Thoracic aorta (tissue), 2 donors: ENCODE data around the gene CACNA1G. TPM values are rescaled to one million over a fixed set of nuclear protein-coding genes. Genes with fewer than 3 reads are reported as not detected.

Source experiments
- ATAC-seq: fragments of 150-250 bp; one replicate; pipeline ENCODE4 v1.8.0; 2017; ENCODE audit warnings: low read depth; ENCODE audit not compliant: insufficient number of reproducible peaks, low FRiP score
- DNase-seq: peaks from one replicate; pipeline ENCODE4 v3.0.0-alpha.2; 2020; ENCODE audit warnings: low spot score
- H3K27ac ChIP-seq, 2 donors: fragments of 200-600 bp; sonication (generic); 1 replicate in 1 of 2; 2 replicates in 1 of 2; pipeline ENCODE4 v1.5.1; 2016; ENCODE audit warnings: mild to moderate bottlenecking in 2 of 2, moderate library complexity in 2 of 2
- H3K27me3 ChIP-seq: fragments of 200-600 bp; sonication (generic); replicated peaks from 2 replicates; pipeline ENCODE4 v1.6.0; 2016; ENCODE audit warnings: mild to moderate bottlenecking; ENCODE audit not compliant: insufficient read depth
- H3K36me3 ChIP-seq: fragments of 200-600 bp; sonication (generic); one replicate; pipeline ENCODE4 v1.5.1; 2016
- H3K4me1 ChIP-seq, 2 donors: fragments of 200-600 bp; sonication (generic); 1 replicate in 1 of 2; 2 replicates in 1 of 2; pipeline versions ENCODE4 v1.5.1 to v1.6.0; 2016; ENCODE audit warnings: low read depth in 2 of 2, mild to moderate bottlenecking in 1 of 2; ENCODE audit not compliant: control insufficient read depth in 1 of 2
- H3K4me3 ChIP-seq: fragments of 200-600 bp; sonication (generic); 2 replicates; pipeline ENCODE4 v1.5.1; 2016; ENCODE audit warnings: mild to moderate bottlenecking
- H3K9me3 ChIP-seq: fragments of 200-600 bp; sonication (generic); 2 replicates; pipeline ENCODE4 v1.5.1; 2016
- CTCF ChIP-seq: fragments of 200-600 bp; sonication (generic); IDR thresholded peaks from one replicate; pipeline ENCODE4 v1.5.1; 2019; ENCODE audit warnings: antibody characterized with exemption
- total RNA-seq, 2 donors: library from RNA; depleted of rRNA; stranded (reverse); fragments of >200 nt; gene quantifications; one replicate each; pipeline versions ENCODE4 v1.1.0 to v1.2.3, GENCODE V29; 2016

The CACNA1G gene
- 1 to 10 TPM in 1 of 2 donors, under 1 TPM in 1; 0.27 to 2.3 TPM for total RNA-seq

- H3K4me3 ChIP-seq: peak within 1 kb of the TSS; percentile 75
- TF ChIP-seq CTCF: no peak
- peaks cover 27 to 45% of the 10 kb centered on the region in 2 donors for H3K4me1 ChIP-seq
- ATAC-seq: peak; percentile 39
- H3K27ac ChIP-seq: no peak within 1 kb of the TSS
- peaks cover 5% of the 10 kb centered on the region for H3K27me3 ChIP-seq
- DNase-seq: peak; percentile 69
- peaks cover 8% of the 10 kb centered on the region for H3K36me3 ChIP-seq
- H3K9me3 ChIP-seq: no peaks in the 10 kb centered on the region
Measured at GRCh38 chr17:50560185-50560824, at the start of gene CACNA1G. CACNA1G (plus strand) TSS chr17:50560715; CDS start chr17:50561460, 745 bp downstream.

- TF ChIP-seq CTCF: no peak
- Histone ChIP-seq H3K36me3 (no peaks in the 10 kb centered on the region), H3K4me3 (no peak overlapping the region), H3K4me1 (peaks cover 6 to 14% of the 10 kb centered on the region in 2 donors), H3K27ac (no peak overlapping the region), H3K27me3 (no peaks in the 10 kb centered on the region), H3K9me3 (no peaks in the 10 kb centered on the region)
- DNase-seq (no peak), ATAC-seq (no peak)
Measured at GRCh38 chr17:50511058-50511457, 49.5 kb upstream of the CACNA1G start.

GRCh38 chr17:50513495-50513894 is 47.0 kb upstream of the CACNA1G start:
- no peaks in the 10 kb centered on the region for H3K27me3 ChIP-seq
- TF ChIP-seq CTCF: no peak
- ATAC-seq (no peak), DNase-seq (no peak)
- no peak overlapping the region for H3K4me3 ChIP-seq
- H3K36me3 ChIP-seq: no peaks in the 10 kb centered on the region
- H3K27ac ChIP-seq: no peak overlapping the region
- H3K9me3 ChIP-seq: no peaks in the 10 kb centered on the region
- peaks cover 6 to 8% of the 10 kb centered on the region in 2 donors for H3K4me1 ChIP-seq

- ATAC-seq (no peak), DNase-seq (no peak)
- H3K27ac ChIP-seq: no peak overlapping the region
- no peaks in the 10 kb centered on the region for H3K9me3 ChIP-seq
- TF ChIP-seq CTCF: no peak
- no peak overlapping the region for H3K4me3 ChIP-seq
- no peaks in the 10 kb centered on the region for H3K4me1 ChIP-seq
- H3K27me3 ChIP-seq: no peaks in the 10 kb centered on the region
- no peaks in the 10 kb centered on the region for H3K36me3 ChIP-seq
Measured at GRCh38 chr17:50514388-50514787, 46.1 kb upstream of the CACNA1G start.

GRCh38 chr17:50514936-50515702 is 45.4 kb upstream of the CACNA1G start:
- no peak for TF ChIP-seq CTCF
- ATAC-seq (no peak), DNase-seq (no peak)
- Histone ChIP-seq H3K9me3 (no peaks in the 10 kb centered on the region), H3K27ac (no peak overlapping the region), H3K4me3 (no peak overlapping the region), H3K4me1 (no peaks in the 10 kb centered on the region), H3K27me3 (no peaks in the 10 kb centered on the region), H3K36me3 (no peaks in the 10 kb centered on the region)
